Renal cortex interstitium (tissue), 11 donors: ENCODE measurements around the gene FZD4. TPM values are rescaled to one million over a fixed set of nuclear protein-coding genes. Genes with fewer than 3 reads are reported as not detected.
"Not testable (repeated sequence)": the region's sequence is repeated elsewhere in the genome, so short reads cannot be mapped to it uniquely, and the experiment has no call there.

Source experiments
- DNase-seq, 11 donors: peaks; one replicate each; pipeline ENCODE4 v3.0.0-alpha.2; 2013; ENCODE audit warnings: low read depth in 9 of 11, low spot score in 4 of 11; ENCODE audit errors: extremely low read depth in 1 of 11
- polyA plus RNA-seq, 3 donors: library from polyadenylated mRNA; unstranded; fragments of 120-200 nt; gene quantifications; one replicate each; pipeline ENCODE4 v1.2.1, GENCODE V29; 2013; ENCODE audit not compliant: insufficient read length in 3 of 3

The FZD4 gene
- polyA plus RNA-seq, 3 donors = 74.2 to 98.8 (median 78.9) TPM

- DNase-seq = no peak
These were observed 26.8 kb upstream of the FZD4 start for GRCh38 chr11:86981777-86982540.

- no peak for DNase-seq
These were observed 25.0 kb upstream of the FZD4 start for GRCh38 chr11:86980086-86980796.

GRCh38 chr11:86978756-86979608, 23.8 kb upstream of the FZD4 start:
- DNase-seq = no peak

GRCh38 chr11:86978247-86978646, 23.1 kb upstream of the FZD4 start:
- DNase-seq = no peak

- DNase-seq = no peak
These were observed 22.4 kb upstream of the FZD4 start for GRCh38 chr11:86977441-86978050.

GRCh38 chr11:86972734-86973133, 17.5 kb upstream of the FZD4 start:
- no peak for DNase-seq

GRCh38 chr11:86969258-86969657, 14.1 kb upstream of the FZD4 start:
- no peak for DNase-seq

GRCh38 chr11:86967601-86968000, 12.4 kb upstream of the FZD4 start:
- DNase-seq = not testable (repeated sequence)

GRCh38 chr11:86957976-86958646, 2.9 kb upstream of the FZD4 start:
- no peak for DNase-seq

- DNase-seq = no peak
These were observed 1.7 kb upstream of the FZD4 start for GRCh38 chr11:86956905-86957195.

GRCh38 chr11:86955111-86955360, 159 bp downstream of the FZD4 start:
- no peak for DNase-seq

- no peak for DNase-seq
These were observed 705 bp downstream of the FZD4 start for GRCh38 chr11:86954269-86955110.

- no peak for DNase-seq
These were observed 2.8 kb downstream of the FZD4 start for GRCh38 chr11:86952221-86952875.

GRCh38 chr11:86951706-86952105, 3.5 kb downstream of the FZD4 start:
- DNase-seq = no peak

- no peak for DNase-seq
These were observed 4.6 kb downstream of the FZD4 start for GRCh38 chr11:86950661-86950995.

GRCh38 chr11:86949995-86950660, 5.1 kb downstream of the FZD4 start:
- no peak for DNase-seq

GRCh38 chr11:86948733-86949132, 6.5 kb downstream of the FZD4 start:
- no peak for DNase-seq

GRCh38 chr11:86947541-86947940, 7.7 kb downstream of the FZD4 start:
- no peak for DNase-seq
